Measurements from ENCODE around the gene PLEK. TPM values are rescaled to one million over a fixed set of nuclear protein-coding genes. Genes with fewer than 3 reads are reported as not detected.
A peak's percentile ranks its signal among the peaks of the same experiment; 100 is the strongest.

Gene PLEK
- total RNA-seq, 4 donors from 2014 or later = 0.68 to 4.7 (median 2.2) TPM

DNA sequence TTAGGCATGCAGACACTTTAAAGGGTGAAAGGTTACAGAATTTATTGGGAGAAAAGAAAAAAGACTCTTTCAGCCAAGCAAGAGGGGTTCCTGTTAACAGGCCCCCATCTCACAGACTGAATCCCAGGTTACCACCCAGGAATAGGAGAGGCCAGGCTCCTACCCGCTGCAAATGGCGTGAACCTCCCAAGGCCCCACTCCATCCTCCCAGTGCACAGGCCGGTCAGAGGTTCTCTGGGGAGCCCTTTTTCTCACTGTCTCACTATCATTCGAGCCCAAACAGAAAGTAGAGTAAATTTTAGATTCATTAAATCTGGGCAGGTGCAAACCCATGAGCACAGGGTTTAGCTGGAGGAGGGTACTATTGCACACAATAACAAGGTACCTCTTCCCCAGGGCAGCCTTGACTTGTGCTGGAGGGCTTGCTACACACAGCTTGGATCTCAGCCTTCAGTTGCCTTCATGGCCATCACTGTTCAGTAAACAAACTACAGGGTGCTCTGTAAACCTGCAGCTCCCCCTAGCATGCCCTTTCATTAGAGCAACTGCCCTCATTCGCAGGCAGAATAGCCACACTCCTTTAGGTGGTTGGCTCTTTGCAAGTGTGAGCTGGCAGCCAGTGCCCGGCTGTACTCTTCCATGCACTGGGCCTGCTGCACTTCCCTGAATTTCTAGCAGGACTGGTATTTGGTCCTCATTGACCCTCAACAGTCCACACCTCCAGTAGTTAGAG lies 7.3 kb upstream of the PLEK start:
- Histone ChIP-seq H3K27me3 (no peaks in the 10 kb centered on the region), H3K4me1 (no peaks in the 10 kb centered on the region), H3K9me3 (no peaks in the 10 kb centered on the region), H3K36me3 (no peaks in the 10 kb centered on the region), H3K4me3 (no peak overlapping the region), H3K27ac (no peak overlapping the region)
- in situ Hi-C loops (cut with MboI; ENCODE audit: low sequenced_read_pairs in 4 of 4) = no loop called here
- DNase-seq (peak; percentile 9 to 44), ATAC-seq (peak; percentile 63 to 85)
- intact Hi-C loops (cut with DNase I; ENCODE audit: low total_unique reads) = loop anchor here (5.0 kb wide), 1 partner anchor 235 kb away; no protein-coding TSS in a partner anchor
- TF ChIP-seq POLR2A (IDR thresholded peaks at IDR 0.05) = no peak
- TF ChIP-seq, protein P1, sequence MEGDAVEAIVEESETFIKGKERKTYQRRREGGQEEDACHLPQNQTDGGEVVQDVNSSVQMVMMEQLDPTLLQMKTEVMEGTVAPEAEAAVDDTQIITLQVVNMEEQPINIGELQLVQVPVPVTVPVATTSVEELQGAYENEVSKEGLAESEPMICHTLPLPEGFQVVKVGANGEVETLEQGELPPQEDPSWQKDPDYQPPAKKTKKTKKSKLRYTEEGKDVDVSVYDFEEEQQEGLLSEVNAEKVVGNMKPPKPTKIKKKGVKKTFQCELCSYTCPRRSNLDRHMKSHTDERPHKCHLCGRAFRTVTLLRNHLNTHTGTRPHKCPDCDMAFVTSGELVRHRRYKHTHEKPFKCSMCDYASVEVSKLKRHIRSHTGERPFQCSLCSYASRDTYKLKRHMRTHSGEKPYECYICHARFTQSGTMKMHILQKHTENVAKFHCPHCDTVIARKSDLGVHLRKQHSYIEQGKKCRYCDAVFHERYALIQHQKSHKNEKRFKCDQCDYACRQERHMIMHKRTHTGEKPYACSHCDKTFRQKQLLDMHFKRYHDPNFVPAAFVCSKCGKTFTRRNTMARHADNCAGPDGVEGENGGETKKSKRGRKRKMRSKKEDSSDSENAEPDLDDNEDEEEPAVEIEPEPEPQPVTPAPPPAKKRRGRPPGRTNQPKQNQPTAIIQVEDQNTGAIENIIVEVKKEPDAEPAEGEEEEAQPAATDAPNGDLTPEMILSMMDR (IDR thresholded peaks at IDR 0.05 in 4 of 5, conservative IDR thresholded peaks at IDR 0.05 in 1 of 5) = peak in 2 of 5 experiments; percentile 39 to 53

DNA sequence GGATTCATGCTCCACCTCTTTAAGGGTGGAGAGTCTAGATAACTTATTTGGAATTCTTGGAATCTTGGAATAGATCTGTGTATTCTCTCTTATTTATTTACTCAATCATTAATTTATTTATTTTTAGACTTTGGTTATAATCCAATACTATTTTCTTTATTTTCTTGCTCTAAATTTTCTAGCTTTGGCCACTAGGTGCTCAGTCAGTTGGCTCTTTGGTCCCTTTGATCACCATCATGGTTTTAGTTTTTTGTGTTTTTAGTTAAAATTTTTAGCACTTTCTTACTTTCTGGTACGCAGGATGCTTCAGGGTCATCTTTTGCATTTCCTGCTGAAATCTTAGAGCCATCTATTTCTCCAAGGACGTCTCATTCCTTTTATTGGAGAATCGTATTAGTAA lies 5.2 kb upstream of the PLEK start:
- no peaks in the 10 kb centered on the region for H3K27me3 ChIP-seq
- DNase-seq (no peak), ATAC-seq (no peak)
- H3K4me1 ChIP-seq = no peaks in the 10 kb centered on the region
- intact Hi-C loops (cut with DNase I; ENCODE audit: low total_unique reads) (loop anchor here (5.0 kb wide), 2 partner anchors 77 to 238 kb away; no protein-coding TSS in a partner anchor), in situ Hi-C loops (cut with MboI; ENCODE audit: low sequenced_read_pairs in 4 of 4) (loop anchor here in 2 of 4 donors (10.0 kb wide), 1 partner anchor 85 kb away; no protein-coding TSS in a partner anchor)
- no peaks in the 10 kb centered on the region for H3K36me3 ChIP-seq
- no peak for TF ChIP-seq POLR2A (IDR thresholded peaks at IDR 0.05)
- TF ChIP-seq, protein P1 (IDR thresholded peaks at IDR 0.05 in 4 of 5, conservative IDR thresholded peaks at IDR 0.05 in 1 of 5) = peak in 1 of 5 experiments; percentile 12
- H3K9me3 ChIP-seq = no peaks in the 10 kb centered on the region
- no peak overlapping the region for H3K4me3 ChIP-seq
- H3K27ac ChIP-seq = no peak overlapping the region

DNA sequence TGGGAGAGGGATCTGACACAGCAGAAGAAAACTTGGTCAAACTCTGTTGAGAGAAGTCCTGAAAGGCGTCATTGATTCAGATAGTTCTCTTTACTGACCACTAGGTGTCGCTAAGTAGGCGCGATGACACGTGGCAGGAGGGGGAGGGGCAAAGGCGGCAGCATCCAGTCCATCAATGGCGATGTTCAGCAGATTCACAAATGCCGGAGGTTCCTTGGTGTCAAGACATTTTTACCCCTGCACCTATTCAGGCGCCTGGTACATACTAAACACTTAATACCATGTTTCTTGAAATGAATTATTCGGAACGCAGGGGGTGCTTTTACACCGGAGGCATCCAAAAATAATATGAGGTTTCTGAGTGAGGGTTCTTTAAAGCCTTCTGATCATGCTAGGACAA lies 3.0 kb upstream of the PLEK start:
- in situ Hi-C loops (cut with MboI; ENCODE audit: low sequenced_read_pairs in 4 of 4) = loop anchor here in 2 of 4 donors (10.0 kb wide), 1 partner anchor 83 kb away; no protein-coding TSS in a partner anchor
- H3K4me3 ChIP-seq = no peak overlapping the region
- intact Hi-C loops (cut with DNase I; ENCODE audit: low total_unique reads) = loop anchor here (5.0 kb wide), 1 partner anchor 75 kb away; no protein-coding TSS in a partner anchor
- H3K4me1 ChIP-seq = no peaks in the 10 kb centered on the region
- DNase-seq (peak; percentile 21 to 34), ATAC-seq (peak in 1 of 2 donors; percentile 52)
- no peaks in the 10 kb centered on the region for H3K36me3 ChIP-seq
- TF ChIP-seq POLR2A (IDR thresholded peaks at IDR 0.05) = no peak
- TF ChIP-seq, protein P1 (IDR thresholded peaks at IDR 0.05 in 4 of 5, conservative IDR thresholded peaks at IDR 0.05 in 1 of 5) = peak; percentile 31 to 55 (median 46)
- H3K9me3 ChIP-seq = no peaks in the 10 kb centered on the region
- no peaks in the 10 kb centered on the region for H3K27me3 ChIP-seq
- H3K27ac ChIP-seq = no peak overlapping the region

DNA sequence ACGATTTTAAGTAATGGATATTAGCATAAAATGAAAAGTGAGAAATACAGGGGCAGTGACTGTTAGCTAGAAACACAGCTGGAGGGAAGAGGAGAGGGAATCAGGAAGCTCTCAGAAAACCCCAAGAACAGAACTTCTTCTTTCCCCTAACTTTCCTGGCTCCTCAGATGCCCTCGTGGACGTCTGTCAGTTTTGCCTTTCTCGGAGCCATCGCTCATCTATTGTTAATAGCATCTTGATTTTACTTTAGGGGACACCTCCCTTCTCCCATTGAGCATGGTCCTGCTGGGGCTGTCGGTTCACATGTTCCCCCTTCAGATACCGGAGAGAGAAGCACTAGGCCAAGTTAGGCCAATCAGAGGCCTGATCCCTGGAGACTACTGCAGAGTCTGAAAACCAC lies 2.3 kb upstream of the PLEK start:
- Histone ChIP-seq H3K27ac (no peak overlapping the region), H3K4me1 (no peaks in the 10 kb centered on the region), H3K9me3 (no peaks in the 10 kb centered on the region), H3K4me3 (no peak overlapping the region), H3K27me3 (no peaks in the 10 kb centered on the region), H3K36me3 (no peaks in the 10 kb centered on the region)
- intact Hi-C loops (cut with DNase I; ENCODE audit: low total_unique reads) = loop anchor here (5.0 kb wide), 1 partner anchor 75 kb away; no protein-coding TSS in a partner anchor
- TF ChIP-seq, protein P1 (IDR thresholded peaks at IDR 0.05 in 4 of 5, conservative IDR thresholded peaks at IDR 0.05 in 1 of 5) = no peak
- no peak for TF ChIP-seq POLR2A (IDR thresholded peaks at IDR 0.05)
- in situ Hi-C loops (cut with MboI; ENCODE audit: low sequenced_read_pairs in 4 of 4) = loop anchor here in 2 of 4 donors (10.0 kb wide), 1 partner anchor 82 kb away; no protein-coding TSS in a partner anchor
- DNase-seq (no peak), ATAC-seq (no peak)
